Activated CD8-positive, alpha-beta memory T cell treated with anti-CD3 and anti-CD28 coated beads, Interleukin-2, amount 50 U/mL, for 48 hours (primary cell): Measurements from ENCODE around the gene VPS18.

ENCODE experiments used
- DNase-seq: peaks from one replicate; pipeline ENCODE4 v3.0.0-alpha.2; 2020

VPS18 gene

GRCh38 chr15:40871749-40872617, 22.3 kb upstream of the VPS18 start:
- DNase-seq: no peak

- no peak for DNase-seq
Observed at GRCh38 chr15:40872791-40873693, 21.2 kb upstream of the VPS18 start.

- DNase-seq: peak; percentile 78
Observed at GRCh38 chr15:40873694-40874561, 20.3 kb upstream of the VPS18 start, which contains the start of gene RHOV. RHOV (minus strand) TSS chr15:40874234; CDS start chr15:40874139, 95 bp downstream.

GRCh38 chr15:40875991-40876730, 18.1 kb upstream of the VPS18 start:
- no peak for DNase-seq

- no peak for DNase-seq
Observed at GRCh38 chr15:40877694-40878093, 16.6 kb upstream of the VPS18 start.

GRCh38 chr15:40878785-40879184, 15.5 kb upstream of the VPS18 start:
- no peak for DNase-seq

GRCh38 chr15:40879609-40880008, 14.6 kb upstream of the VPS18 start:
- no peak for DNase-seq

GRCh38 chr15:40881351-40881750, 12.9 kb upstream of the VPS18 start:
- DNase-seq: no peak

GRCh38 chr15:40886586-40886985, 7.7 kb upstream of the VPS18 start:
- no peak for DNase-seq

GRCh38 chr15:40889112-40889511, 5.1 kb upstream of the VPS18 start:
- no peak for DNase-seq

- DNase-seq: no peak
Observed at GRCh38 chr15:40891138-40891537, 3.1 kb upstream of the VPS18 start.

GRCh38 chr15:40891810-40892446, 2.3 kb upstream of the VPS18 start:
- DNase-seq: no peak

- DNase-seq: no peak
Observed at GRCh38 chr15:40892447-40893012, 1.7 kb upstream of the VPS18 start.

- DNase-seq: no peak
Observed at GRCh38 chr15:40893019-40893670, 1.1 kb upstream of the VPS18 start.

- DNase-seq: peak; percentile 78
Observed at GRCh38 chr15:40894681-40895448, 615 bp downstream of the VPS18 start.

GRCh38 chr15:40899536-40900207, 5.4 kb downstream of the VPS18 start:
- no peak for DNase-seq

- DNase-seq: no peak
Observed at GRCh38 chr15:40900256-40901052, 6.2 kb downstream of the VPS18 start.

GRCh38 chr15:40901053-40901443, 6.8 kb downstream of the VPS18 start:
- no peak for DNase-seq
